Measurements from ENCODE around the gene TGFBI. TPM values are rescaled to one million over a fixed set of nuclear protein-coding genes. Genes with fewer than 3 reads are reported as not detected.

The TGFBI gene
- total RNA-seq, 1 donor = 281 TPM

GRCh38 chr5:136022965-136023364 lies 5.8 kb upstream of the TGFBI start:
- TF ChIP-seq, protein P1, sequence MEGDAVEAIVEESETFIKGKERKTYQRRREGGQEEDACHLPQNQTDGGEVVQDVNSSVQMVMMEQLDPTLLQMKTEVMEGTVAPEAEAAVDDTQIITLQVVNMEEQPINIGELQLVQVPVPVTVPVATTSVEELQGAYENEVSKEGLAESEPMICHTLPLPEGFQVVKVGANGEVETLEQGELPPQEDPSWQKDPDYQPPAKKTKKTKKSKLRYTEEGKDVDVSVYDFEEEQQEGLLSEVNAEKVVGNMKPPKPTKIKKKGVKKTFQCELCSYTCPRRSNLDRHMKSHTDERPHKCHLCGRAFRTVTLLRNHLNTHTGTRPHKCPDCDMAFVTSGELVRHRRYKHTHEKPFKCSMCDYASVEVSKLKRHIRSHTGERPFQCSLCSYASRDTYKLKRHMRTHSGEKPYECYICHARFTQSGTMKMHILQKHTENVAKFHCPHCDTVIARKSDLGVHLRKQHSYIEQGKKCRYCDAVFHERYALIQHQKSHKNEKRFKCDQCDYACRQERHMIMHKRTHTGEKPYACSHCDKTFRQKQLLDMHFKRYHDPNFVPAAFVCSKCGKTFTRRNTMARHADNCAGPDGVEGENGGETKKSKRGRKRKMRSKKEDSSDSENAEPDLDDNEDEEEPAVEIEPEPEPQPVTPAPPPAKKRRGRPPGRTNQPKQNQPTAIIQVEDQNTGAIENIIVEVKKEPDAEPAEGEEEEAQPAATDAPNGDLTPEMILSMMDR (IDR thresholded peaks at IDR 0.05; ENCODE audit: insufficient read depth, low read depth, low read length) = no peak
- H3K4me3 ChIP-seq (ENCODE audit: low read depth, low read length) = no peak overlapping the region
- no peak for DNase-seq (ENCODE audit: low read depth)

GRCh38 chr5:136023958-136024541 lies 4.7 kb upstream of the TGFBI start:
- H3K4me3 ChIP-seq (ENCODE audit: low read depth, low read length) = no peak overlapping the region
- DNase-seq (ENCODE audit: low read depth) = peak; percentile 78
- TF ChIP-seq, protein P1 (IDR thresholded peaks at IDR 0.05; ENCODE audit: insufficient read depth, low read depth, low read length) = no peak

DNA sequence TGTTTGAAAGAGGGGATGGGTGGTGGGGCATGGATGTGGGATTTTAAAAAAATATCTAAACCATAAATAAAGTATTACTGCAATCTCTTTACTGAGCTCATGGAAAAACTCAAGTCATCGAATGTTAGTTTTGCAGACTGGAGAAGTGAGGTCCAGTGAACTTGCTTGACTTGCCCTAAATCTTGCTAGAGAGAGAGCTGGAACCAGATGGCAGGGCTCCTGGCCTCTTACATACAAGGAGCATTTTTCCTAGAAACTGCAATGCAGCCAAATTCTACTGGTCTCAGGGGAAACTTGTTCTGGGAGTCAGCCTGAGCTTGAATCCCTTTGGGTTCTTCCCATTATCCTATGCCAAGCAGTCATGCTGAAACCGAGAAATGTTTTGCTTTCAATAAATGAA lies 2.9 kb upstream of the TGFBI start:
- peak; percentile 81 for DNase-seq (ENCODE audit: low read depth)
- H3K4me3 ChIP-seq (ENCODE audit: low read depth, low read length) = no peak overlapping the region
- TF ChIP-seq, protein P1 (IDR thresholded peaks at IDR 0.05; ENCODE audit: insufficient read depth, low read depth, low read length) = no peak

GRCh38 chr5:136026636-136027035 lies 2.2 kb upstream of the TGFBI start:
- DNase-seq (ENCODE audit: low read depth) = no peak
- H3K4me3 ChIP-seq (ENCODE audit: low read depth, low read length) = no peak overlapping the region
- TF ChIP-seq, protein P1 (IDR thresholded peaks at IDR 0.05; ENCODE audit: insufficient read depth, low read depth, low read length) = no peak

DNA sequence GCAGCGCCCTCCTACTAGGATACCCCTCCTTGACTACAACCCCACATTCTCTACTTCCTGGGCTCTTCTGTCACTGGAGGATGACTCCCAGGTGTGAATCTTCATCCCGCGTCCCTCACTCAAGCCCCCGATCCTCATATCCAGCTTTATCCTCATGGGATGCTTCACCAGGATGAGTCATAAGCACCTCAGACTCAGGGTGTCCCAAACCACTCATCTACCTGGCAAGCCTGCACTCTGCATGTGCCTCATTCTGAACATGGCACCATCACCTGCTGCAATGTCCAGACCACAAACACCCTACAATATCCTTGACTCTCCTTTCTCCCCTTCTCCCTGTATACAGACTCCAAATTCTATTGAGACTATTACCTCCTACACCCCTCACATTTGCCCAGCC lies 1.5 kb upstream of the TGFBI start:
- TF ChIP-seq, protein P1 (IDR thresholded peaks at IDR 0.05; ENCODE audit: insufficient read depth, low read depth, low read length) = no peak
- DNase-seq (ENCODE audit: low read depth) = no peak
- H3K4me3 ChIP-seq (ENCODE audit: low read depth, low read length) = no peak overlapping the region

DNA sequence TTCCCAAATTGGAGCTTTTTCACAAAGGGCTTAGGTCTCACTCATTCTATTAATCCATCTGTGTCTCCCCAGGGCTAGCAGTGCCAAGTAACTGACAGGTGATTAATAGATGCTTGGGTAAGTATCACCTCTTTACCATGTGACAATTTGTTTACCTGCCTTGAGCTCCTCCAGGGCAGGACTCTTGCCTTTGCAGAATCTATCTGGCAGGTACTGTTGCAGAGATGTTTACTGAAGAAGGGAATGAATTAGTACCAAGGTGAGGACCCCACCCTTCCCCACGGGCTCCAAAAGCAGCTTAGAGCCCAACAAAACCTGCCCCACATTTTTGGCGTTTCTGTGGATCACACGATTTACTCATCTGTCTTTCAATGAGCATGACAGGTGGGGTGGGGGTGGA lies 698 bp upstream of the TGFBI start:
- H3K4me3 ChIP-seq (ENCODE audit: low read depth, low read length) = no peak overlapping the region

More for the DNA sequence above, 698 bp upstream of the TGFBI start:
- TF ChIP-seq, protein P1 (IDR thresholded peaks at IDR 0.05; ENCODE audit: insufficient read depth, low read depth, low read length) = no peak
- DNase-seq (ENCODE audit: low read depth) = no peak
